ENCODE data around the gene INSC.

Gene INSC

DNA sequence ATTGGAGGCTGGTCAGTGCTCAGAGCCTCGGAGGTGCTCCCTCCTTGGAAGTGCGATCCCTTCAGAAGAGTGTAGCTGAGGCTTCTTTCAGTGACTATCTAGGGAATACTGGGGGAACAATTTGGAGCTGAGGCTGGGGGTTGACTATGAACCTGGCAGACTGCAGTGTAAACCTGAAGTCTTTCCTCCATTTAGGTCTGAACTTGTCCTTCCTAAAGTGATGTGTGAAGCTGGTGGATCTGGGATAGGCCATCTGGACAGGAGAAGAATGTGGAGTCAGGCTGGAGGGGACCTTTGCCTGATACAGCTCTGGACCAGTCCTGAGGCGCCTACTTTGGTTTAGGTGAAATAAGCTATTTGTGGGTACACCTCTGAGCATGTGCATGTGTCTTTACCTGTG, 3.5 kb upstream of the INSC start:
- DNase-seq = no peak

DNA sequence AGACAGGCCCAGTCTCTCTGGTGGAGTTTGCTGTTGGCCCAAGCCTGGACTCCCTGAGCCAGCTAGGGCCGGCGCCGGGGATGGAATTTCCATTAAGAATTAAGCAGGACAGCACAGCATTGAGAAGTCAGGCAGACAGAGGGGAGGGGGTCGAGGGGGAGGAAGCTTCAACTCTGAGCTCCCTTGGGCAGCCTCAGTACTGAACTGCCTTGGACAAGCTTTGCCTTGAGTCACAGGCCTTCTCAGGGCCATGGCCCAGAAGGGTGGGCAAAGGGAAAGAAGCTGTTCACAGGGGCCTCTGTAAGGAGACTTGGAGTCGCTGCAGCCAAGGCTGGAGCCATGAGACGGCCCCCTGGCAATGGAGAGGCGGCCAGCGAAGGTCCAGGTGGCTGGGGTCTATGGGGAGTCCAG, 2.6 kb upstream of the INSC start:
- DNase-seq = no peak

DNA sequence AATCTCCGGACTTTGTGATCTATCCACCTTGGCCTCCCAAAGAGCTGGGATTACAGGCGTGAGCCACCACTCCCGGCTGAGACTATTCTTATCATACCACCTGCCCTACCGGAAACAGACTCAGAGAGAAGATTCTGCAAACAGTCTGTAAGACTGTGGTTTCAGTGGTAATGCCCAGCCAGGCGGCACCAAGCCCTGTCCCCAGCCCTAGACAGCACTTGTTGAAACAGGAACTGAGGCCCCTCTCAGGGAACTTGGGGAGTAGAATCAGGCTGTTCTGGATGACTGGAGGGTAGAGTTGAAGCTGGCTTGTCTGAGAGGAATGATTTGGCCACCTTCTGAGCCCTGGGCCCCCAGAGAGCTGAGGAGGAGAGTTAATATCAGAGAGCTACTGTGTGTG, 1.3 kb upstream of the INSC start:
- DNase-seq = no peak

- no peak for DNase-seq
Observed at GRCh38 chr11:15115686-15116085, 963 bp downstream of the INSC start.

DNA sequence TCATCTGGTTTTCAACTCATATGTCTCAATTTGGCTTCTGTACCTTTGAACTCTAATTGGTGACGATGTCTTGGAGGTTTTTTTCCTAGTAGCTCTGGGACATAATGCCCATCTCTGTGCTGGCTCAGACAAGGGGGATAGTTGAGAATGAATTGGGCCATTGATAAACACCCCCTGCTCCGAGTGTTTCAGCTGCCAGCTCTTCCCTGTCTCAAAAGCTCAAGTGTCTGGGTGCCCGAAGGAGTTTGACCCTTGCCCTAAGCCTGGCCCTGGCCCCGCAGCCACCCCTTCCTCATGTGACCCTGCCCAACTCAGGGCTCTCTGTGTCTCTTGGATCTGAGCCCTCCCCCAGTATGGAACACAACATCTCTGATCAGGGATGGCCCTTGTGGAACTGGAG, 3.0 kb downstream of the INSC start:
- DNase-seq = no peak

- DNase-seq = no peak
Observed at GRCh38 chr11:15118431-15118830, 3.7 kb downstream of the INSC start.

DNA sequence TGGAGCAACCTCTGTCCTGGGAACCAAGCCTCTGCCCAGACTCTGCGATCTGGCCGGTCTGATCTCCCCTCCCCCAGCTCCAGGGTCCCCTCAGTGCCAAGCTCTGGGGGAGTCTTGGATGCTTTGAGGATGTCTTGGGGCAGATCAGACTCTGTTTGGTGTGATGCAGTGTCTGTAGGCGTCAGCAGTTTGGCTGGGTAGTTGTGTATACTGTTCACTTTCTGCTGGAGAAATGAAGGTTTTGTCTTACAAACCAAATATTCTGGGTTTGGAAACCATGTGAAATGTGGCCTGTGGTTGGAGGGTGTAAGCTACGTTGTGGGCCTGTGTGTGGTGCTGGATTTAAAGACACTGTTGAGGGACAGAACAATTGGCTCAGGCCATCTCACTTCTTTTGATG, 4.6 kb downstream of the INSC start:
- DNase-seq = no peak

- no peak for DNase-seq
Observed at GRCh38 chr11:15119826-15120225, 5.1 kb downstream of the INSC start.

DNA sequence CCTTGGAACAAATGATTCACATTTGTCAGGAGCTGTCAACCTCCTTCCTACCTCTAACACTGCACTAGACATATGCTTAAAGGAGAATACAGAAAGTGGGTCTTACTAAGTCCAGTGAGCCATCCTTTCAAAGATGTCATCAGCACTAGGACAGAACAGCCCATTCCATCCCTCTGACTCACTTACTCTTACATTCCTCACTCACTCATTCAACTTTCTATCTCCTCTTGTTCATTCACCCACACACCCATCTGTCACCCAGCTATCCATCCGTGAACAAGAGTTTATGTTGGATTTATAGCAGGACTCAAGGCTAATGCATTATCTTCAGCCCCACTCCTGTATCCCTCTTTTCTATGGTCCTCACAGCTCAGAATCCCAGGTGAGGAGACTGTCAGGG, 9.1 kb downstream of the INSC start:
- no peak for DNase-seq

DNA sequence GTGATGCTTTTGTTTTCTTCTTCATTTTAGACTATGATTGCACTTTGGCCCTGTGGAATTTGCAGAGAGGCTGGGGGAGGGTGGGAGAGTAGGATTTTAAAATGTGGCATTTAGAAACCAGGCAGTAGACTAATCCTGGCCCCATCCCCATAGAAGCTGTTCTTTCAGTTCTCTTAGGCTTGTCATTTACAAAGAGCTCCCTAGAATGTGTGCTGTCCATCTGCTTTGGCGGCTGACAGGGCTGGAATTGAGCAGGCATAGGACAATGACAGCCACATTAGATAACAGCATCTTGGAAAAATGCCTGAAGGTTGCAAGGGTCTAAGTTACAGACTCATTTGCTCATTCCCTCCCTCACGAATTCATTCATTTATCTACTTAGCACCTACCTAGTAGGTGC, 9.8 kb downstream of the INSC start:
- no peak for DNase-seq

DNA sequence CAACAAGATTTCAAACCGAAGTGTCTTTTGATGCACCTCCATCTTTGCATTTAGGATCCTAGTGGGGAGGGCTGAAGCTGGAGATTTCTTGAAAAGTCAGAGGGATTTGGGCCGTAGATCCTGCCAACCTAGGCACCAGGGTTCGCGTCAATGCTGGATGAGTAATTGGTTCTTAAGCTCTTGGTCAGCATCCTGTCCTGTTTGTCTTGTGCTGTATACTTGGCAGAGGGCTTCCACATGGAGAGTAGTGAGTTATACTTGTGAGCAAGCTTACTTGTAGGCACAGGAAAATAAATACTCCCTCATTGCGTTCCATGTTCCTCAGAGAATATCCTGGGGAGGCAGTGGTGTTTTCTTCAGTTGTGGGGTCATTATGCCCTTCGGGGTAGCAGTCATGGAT, 12.6 kb downstream of the INSC start:
- no peak for DNase-seq

- no peak for DNase-seq
Observed at GRCh38 chr11:15128621-15129020, 13.9 kb downstream of the INSC start.

DNA sequence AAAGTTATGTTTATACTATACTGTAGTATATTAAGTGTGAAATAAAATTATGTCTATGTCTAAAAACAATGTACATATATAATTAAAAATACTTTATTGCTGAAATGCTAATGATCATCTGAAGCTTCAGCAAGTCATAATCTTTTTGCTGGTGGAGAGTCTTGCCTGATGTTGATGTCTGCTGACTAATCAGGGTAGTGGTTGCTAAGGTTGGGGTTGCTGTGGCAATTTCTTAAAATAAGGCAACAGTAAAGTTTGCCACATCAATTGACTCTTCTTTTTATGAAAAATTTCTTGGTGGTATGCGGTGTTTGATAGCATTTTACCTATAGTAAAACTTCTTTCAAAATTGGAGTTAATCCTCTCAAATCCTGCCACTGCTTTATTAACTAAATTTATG, 21.4 kb downstream of the INSC start:
- DNase-seq = no peak

- DNase-seq = no peak
Observed at GRCh38 chr11:15139096-15139770, 24.5 kb downstream of the INSC start.

- no peak for DNase-seq
Observed at GRCh38 chr11:15139958-15140659, 25.4 kb downstream of the INSC start.

DNA sequence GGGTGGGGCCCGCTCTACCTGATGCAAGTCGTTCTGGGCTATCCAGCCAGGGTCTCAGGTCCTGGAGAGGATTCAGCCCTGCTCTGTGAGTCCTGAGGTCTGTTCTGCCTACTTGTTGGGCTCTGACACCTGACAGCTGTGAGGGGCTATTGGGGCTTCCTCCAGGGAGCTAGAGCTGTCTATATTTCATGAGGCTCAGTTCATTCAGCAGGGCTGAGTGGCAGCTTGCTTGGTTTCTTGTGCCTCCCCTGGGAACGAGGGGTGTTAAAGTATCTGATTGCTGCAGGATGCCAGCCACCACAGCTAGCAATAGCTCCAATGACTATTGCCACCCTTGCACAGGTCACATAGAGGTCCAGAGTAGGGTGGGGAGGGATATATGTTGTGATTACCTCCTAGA, 26.7 kb downstream of the INSC start:
- no peak for DNase-seq

GRCh38 chr11:15142838-15143237, 28.1 kb downstream of the INSC start:
- DNase-seq = no peak

GRCh38 chr11:15143855-15144254, 29.1 kb downstream of the INSC start:
- DNase-seq = no peak

DNA sequence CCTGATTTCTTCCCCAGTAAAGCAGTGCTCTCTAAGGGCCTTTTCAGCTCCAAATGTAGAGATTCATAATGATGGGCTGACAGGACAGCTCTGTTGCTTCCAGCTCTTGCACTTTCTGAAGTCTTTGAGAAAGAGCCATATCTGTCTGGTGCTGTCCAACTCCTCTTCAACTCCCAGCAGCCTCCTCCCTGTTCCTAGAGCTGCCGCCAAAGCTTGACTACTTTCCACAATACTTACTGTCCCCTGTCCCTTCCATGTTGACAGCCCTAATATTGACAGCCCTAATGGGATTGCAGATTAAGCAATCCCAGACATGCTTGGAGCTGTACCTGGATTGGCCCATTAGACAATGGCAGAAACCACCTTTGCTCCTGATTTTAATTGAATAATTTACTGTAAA, 29.6 kb downstream of the INSC start:
- DNase-seq = no peak

DNA sequence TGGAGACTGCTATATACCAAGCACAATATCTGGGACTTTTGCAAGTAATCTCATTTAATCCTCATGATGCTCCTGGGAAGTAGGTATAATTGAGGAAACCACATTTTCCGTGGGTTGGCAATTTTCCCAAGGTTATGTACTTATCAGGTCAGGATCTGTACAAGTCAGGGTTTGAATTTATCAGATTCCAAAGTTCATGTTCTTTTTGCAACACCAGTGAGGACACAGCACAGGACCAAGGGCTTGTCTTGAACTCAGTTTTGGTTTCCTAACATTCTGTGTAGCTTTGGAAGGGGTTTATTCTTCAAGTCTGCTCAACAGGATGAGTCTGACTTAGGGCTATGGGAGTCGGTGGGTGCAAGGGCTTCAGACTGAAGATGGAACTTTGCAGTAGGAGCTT, 30.4 kb downstream of the INSC start:
- DNase-seq = no peak

DNA sequence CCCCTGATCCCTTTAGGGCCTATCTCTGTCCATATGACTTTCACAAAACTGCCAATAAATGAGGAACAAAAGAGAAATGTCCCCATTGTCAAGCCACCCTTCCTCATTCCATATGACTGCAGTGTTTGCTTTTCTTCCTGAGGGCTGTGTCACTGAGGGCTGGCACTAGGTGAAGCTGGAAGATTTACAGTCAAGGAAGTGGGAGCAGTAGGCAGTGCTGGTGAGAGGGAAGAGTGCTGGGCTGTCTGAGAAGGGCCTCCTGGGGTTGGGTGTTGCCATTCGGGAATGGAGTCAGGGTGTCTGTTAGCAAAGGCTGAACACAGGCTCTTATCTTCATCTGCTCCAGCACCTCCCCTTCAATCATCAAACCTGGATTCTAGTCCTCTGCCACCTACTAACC, 30.9 kb downstream of the INSC start:
- no peak for DNase-seq

- DNase-seq = no peak
Observed at GRCh38 chr11:15146271-15147003, 31.7 kb downstream of the INSC start.

DNA sequence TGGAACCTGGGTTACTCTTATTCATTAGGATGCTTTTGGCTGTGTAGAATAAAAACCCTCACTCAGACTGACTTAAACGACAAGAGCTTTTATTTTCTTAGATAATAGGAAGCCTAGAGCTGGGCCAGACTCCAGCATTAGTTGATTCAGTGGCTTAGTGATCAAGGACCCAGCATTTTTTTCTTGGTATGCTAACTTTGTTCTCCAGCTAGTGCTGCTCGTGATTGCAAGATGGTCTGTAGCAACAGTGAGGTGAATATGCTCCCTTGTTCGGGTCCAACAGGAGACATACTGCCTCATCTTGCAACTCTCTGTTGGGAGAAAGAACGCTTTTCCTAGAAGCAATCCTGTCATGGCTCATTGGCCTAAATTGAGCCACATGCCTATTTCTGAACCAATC, 33.4 kb downstream of the INSC start:
- no peak for DNase-seq

- no peak for DNase-seq
Observed at GRCh38 chr11:15149050-15149449, 34.3 kb downstream of the INSC start.
